DMS114 treated with DMSO at 0.1 percent for 48 hours (cell line): ENCODE results near the gene RCSD1.

ENCODE experiments used
- DNase-seq: peaks from one replicate; lab custom pipeline; 2025; ENCODE audit not compliant: unreplicated experiment; lab: John Stamatoyannopoulos, UW

RCSD1 gene

DNA sequence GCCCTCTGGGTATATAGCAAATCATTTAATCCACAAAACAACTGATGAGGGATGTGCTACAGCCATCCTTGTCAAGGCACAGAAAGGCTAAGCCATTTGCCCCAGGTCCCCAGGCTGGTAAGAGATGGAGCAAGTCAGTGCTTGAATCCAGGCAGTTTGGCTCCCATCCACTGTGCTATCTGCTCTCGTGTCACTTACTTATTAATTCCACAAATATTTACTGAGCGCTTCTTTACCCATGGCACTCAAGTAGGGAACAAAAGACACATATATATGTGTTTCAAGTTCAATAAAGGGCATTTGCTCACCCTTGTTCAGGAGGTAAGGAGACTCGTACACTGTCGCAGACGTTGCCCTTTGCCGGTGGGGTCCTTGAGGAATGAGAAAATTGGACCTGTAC is 53.2 kb downstream of the RCSD1 start:
- no peak for DNase-seq

GRCh38 chr1:167683641-167684502 is 53.8 kb downstream of the RCSD1 start:
- DNase-seq: no peak

DNA sequence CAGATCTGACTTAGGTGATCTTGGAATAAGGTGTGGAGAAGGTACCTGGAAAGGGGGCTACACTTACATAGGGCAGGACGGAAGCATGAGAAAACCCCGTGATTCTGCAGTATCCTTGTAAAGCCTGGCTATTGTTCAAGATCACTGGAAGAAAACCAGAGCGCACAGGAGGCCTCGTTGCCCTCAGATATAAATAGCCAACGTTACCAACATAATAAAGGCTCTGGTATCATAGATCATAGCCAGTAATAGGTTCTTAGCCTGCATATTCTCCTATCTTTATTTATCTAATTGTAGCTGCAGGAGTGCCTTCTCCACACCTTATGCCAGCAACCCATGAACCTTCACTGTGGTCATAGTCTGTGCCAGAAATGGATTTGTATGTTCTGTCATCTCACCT is 55.8 kb downstream of the RCSD1 start:
- no peak for DNase-seq

GRCh38 chr1:167687919-167688519 is 58.0 kb downstream of the RCSD1 start:
- peak; percentile 62 for DNase-seq

DNA sequence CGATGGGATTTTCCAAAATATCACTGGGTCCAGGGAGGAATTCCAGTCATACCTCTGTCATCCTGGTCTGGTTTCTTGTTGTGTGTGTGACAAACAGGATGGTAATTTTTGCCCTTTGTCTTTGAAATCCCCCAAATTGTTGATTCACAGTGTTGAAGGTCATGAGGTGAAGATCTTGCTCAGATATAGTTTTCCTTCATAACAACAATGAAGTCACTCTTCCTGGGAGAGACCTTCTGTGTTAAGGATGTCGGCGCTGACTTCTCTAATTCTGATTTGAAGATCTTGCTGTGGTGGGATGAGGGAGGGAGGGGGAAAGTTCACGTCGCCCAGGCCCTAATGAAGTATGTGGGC is 59.5 kb downstream of the RCSD1 start:
- no peak for DNase-seq

DNA sequence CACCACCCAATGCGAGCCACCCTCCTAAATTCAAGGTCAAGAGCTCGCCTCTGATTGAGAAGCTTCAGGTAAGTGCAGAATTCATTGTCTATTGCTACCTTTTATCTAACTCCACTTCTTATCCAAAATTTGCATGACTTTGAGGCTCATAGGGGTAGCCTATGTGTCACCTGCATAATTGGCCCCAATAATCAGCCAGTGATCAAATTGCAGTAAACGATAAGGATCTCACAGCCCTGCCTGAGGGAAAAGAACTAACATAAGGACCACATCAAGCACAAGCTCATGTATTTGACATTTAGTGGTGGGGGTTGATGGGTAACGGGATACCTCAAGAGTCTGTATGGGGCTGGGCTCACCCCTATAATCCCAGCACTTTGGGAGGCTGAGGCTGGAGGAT is 60.0 kb downstream of the RCSD1 start:
- no peak for DNase-seq

DNA sequence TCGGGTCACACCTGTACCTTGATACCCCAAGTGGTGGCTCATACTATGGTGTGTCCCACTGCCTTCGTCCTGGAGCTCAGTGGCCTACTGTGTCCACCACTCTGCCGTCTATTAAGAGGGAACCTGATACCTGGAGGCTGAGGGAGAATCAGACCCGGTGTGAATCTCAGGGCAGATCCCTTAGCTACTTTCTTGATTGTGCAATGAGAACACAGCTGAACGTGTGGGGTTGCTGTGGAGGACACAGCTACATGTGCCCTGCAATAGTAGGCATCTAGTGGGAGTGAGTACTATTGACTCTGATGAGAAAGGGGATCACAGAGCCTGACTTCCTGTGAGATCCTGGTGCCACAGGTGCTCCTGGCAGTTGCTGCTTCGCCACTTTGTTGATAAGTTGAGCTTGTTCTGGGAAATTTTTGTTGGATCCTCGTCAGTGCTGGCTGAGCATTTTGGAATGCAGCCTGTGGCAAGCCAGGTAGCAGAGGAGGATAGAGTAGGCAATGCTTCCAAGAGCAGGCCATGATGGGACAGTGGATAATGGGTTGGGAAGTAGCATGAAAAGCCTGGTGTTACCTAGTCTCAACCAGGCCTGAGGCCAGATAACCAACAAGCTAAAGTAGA is 63.5 kb downstream of the RCSD1 start:
- no peak for DNase-seq

DNA sequence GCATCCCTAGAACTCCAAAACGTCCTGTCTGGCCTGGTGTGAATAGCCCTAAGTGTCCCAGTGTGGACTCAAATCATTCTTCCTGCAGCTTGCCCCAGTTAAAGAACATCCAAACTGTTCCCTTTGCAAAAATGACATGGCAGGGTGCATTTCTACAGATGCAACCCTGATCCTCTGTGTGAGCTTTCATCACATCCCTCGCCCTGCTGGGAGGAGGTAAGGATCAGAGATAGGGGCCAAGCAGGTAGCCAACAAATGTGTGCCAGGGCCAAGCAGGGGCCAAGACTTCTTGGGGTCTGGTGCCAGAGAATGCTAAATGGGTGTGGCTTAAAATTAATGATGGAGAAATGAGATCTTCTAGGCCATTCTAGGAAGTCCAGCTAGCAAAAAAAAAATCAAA is 64.7 kb downstream of the RCSD1 start:
- no peak for DNase-seq

DNA sequence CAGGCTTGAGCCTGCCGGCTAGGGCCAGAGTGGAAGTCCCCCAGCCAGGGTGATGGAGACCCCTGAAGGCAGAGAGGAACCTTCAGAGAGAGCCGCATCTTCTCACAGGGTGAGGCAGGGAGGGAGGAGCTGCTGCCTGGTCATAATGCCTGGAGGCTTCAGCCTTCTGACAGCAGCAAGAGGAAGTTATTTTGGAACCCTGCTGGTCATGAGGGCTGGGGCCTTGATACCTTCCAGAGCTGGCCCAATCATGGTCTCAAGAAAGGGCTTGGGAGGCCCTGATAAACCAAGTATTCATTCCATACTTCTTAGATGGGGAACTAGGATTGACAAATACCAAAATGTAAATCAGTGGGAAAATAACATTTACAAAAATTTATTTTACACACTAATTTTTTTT is 65.1 kb downstream of the RCSD1 start:
- no peak for DNase-seq

- no peak for DNase-seq
Observed at GRCh38 chr1:167695756-167696561, 65.9 kb downstream of the RCSD1 start.

DNA sequence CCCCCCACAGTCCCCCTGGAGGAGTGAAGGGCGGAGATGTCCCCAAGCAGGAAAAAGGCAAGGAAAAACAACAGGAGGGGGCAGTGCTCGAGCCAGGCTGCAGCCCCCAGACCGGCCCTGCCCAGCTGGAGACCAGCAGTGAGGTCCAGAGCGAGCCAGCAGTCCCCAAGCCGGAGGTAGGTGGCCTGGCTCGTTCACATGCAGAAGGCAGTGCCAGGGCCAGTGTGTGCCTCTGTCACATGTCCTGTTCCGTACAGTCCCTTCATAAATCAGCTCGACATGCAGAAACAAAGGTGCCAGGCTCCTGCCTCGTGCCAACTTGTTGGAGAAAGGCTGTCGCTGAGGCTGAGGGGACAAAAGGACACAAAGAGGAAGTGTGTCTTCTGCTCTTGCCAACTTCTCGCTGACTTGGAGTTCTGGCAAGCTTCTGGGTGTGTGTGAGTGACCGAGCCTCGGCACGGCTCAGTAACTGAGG is 67.7 kb downstream of the RCSD1 start:
- DNase-seq: no peak

DNA sequence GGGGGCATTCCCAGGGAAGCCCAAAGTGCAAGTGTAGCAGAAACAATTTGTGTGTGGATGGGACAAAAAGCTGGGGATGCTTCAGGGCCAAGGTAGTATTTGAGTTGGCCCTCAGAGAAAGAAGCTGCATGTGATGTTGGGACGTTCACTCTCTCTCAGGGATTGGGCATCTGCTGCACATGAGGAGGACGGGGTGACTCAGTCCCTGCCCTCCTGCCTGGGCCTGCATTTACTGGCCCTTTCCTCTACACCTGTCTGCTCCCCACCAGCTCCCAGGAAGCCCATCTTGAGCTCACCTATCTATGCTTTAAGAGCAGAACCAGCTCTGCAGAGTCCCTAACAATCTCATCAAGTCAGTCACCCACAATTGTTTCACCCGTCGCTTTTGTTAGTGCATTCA is 68.3 kb downstream of the RCSD1 start:
- DNase-seq: no peak

GRCh38 chr1:167701510-167701909 is 71.5 kb downstream of the RCSD1 start:
- no peak for DNase-seq

DNA sequence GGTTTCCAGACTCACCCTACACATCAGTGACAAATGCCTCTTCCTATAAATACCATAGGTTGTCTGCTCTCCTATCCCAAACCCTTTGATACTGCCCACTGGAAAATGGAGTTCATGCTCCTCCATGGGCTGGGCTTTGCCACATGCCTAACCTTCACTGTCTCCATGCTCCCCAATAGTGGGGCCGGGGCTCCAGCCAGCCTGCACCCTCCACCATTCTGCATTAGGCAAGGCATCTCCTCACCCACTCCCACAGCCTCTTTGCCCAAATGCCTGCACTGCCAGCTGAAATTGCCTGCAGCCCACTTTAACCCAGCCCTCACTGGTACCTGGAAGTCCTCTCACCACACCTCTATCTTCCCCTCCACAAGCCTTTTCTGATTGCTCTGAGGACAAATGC is 73.5 kb downstream of the RCSD1 start:
- DNase-seq: no peak

GRCh38 chr1:167704715-167705114 is 74.7 kb downstream of the RCSD1 start:
- no peak for DNase-seq

GRCh38 chr1:167705250-167705649 is 75.2 kb downstream of the RCSD1 start:
- DNase-seq: no peak

GRCh38 chr1:167706363-167706762 is 76.3 kb downstream of the RCSD1 start:
- no peak for DNase-seq

DNA sequence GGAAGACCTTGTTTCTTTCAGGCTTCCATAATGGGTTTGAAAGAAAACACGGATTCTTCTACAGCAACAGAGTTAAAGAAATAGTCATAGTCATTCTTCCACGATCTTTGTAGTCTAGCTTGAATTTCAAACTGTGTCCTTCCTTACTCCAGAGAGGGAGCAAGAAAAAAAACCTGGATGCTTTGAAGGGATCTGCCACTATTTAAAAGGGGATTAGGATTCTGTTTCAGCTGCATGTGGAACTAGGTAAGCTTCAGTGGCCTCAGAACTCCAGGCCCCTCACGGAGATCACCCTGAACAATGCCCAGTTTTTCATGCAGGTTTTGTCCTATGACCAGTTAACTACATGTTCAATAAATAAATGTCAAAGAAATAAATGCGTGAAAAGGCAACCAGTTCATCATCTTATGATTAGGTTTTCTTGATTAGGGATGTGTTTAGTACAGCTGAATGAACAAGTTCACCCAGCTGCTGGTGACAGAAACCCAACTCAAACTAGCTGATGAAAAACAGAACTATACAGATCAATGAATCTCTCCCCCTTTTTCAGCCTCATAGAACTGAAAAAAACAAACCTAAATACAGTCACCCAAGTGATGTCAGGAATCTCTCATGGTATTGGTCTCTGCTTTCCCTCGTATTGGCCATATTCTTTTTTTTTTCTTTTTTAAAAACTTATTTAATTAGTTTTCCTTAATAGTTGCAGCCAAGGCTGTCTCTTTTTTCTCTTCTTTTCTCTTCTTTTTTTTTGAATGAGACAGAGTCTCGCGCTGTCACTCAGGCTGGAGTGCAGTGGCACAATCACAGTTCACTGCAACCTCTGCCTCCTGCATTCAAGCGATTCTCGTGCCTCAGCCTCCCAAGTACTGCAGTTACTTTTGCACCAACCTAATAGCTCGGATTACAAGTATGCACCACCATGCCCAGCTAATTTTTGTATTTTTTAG is 77.2 kb downstream of the RCSD1 start:
- DNase-seq: no peak

GRCh38 chr1:167707942-167708341 is 77.9 kb downstream of the RCSD1 start:
- no peak for DNase-seq

- no peak for DNase-seq
Observed at GRCh38 chr1:167708940-167709389, 78.9 kb downstream of the RCSD1 start.
